Measurements from ENCODE around the gene PAM16.

PAM16 gene

DNA sequence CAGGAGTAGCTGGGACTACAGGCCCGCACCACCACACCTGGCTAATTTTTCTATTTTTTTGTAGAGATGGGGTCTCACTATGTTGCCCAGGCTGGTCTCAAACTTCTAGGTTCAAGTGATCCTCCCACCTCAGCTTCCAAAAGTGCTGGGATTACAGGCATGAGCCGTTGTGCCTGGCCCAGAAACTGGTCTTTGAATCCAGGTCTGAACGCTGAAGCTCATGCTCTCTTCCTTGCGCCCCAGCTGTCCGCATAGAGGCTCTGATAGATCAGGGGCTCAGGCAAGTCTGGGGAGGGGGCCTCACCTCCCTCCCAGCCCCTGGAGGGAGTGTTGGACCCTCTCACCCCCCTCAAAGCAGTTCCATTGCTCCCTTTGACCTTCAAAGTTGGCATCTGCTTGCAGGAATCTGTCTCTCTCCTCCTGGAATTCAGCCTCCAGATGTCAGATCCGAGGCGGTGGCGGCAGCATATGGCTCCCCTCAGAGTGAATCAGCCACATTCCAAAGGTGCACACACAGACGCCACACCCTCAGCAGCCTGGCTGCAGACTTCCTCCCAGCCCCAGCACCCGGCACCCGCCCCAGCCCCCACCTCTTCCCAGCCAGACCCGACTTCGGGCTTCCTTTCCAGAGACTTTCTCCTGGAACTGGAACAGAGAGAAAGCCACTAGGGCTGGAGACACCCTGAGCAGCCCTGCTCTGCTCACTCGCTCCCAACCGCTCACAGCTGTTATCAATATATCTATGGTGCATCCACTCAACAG is 52.2 kb downstream of the PAM16 start:
- peak; percentile 69 for DNase-seq (ENCODE audit: low read depth, low spot score)

DNA sequence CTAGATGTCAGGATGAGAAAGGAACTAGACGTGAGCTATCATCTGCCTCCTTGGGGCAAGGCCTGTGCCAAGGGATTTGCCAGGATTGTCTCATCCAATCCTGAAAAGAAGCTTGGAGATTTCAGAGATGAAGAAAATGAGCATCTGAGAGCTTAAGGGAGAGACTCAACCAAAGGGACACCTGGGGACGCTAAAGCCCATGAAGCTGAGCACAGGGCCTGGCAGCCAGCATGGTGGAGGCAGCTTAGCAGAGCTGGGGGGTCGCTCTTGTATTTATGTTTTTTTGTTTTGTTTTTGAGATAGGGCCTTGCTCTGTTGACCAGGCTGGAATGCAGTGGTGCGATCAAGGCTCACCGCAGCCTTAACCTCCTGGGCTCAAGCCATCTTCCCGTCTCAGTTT is 53.6 kb downstream of the PAM16 start:
- DNase-seq (ENCODE audit: low read depth, low spot score), result no peak

DNA sequence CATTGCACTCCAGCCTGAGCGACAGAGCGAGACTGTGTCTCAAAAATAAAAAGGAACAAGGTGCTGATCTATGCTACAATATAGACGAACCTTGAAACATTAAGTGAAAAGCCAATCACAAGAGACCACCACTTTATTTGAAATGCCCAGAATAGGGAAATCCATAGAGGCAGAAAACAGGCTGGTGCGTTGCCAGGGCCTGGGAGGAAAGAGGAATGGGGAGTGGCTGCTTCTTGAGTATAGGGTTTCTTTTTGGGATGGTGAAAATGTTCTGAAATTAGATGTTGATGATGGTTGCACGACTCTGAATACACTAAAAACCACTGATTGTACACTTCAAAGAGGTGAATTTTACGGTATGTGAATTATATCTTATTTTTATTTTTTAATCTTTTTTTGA is 55.5 kb downstream of the PAM16 start:
- no peak for DNase-seq (ENCODE audit: low read depth, low spot score)

DNA sequence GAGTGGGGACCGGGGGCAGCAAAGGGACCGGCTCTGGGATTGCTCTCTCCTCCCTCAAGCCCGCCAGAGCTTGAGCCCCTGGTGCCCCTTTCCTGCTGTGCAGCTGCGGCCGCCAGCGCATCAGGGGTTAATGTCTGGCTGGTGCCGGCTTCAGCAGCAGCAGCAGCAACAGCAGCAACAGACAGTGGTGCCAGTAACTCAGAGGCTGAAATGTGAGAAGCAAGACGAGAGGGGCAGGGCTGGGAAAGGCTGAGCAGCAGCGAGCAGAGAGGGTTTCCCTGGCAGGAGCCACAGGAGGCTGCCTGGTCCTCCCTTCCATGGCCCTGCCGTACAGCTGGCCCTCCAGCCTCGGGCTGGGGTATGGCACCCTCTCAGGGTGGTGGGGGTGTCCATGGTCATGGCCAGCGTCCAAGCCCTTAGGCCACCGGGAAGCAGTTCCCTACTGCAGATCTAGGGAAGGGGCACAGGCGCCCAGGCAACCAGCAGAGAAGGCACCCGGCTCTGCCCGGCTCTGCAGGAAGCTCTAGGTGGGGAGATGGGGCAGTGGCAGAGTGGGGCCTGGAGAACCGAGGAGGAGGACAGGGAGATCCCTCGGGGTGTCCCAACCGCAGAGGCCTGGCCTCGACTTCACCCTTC is 57.2 kb downstream of the PAM16 start:
- DNase-seq (ENCODE audit: low read depth, low spot score), result no peak

DNA sequence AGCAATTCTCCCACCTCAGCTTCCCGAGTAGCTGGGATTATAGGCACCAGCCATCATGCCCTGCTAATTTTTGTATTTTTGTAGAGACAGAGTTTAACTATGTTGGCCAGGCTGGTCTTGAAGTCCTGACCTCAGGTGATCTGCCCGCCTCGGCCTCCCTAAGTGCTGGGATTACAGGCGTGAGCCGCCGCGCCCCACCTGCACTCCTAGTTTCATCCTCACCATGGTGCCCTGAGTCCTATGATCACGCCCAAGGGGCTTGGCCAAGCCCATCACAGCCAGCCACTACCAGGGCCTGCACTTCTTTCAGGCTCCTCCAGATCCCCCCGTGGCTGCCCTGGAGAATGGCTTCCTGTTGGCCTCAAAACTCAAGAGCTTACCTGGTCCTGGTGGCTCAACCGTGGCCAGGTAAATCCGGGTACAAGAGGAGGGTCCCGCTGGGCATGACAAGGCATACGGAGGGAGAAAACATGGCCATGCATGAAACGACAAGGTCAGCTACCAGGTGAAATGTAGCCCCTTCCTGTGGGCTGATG is 57.9 kb downstream of the PAM16 start:
- no peak for DNase-seq (ENCODE audit: low read depth, low spot score)

DNA sequence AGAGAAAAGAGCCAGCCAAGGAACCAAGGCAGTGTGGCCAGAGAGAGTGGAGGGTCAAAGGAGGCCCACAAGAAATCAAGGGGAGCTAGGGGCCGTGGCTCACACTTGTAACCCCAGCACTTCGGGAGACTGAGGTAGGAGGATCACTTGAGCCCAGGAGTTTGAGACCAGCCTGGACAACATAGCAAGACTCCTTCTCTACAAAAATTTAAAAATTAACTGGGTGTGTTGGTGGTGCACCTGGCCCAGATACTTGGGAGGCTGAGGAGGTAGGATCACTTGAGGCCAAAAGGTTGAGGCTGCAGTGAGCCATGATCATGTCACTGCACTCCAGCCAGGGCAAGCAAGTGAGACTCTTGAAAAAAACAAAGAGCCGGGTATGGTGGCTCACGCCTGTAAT is 59.4 kb downstream of the PAM16 start:
- no peak for DNase-seq (ENCODE audit: low read depth, low spot score)
